Neutrophil (primary cell): ENCODE measurements around the gene GYS1.

Experiments
- H3K27ac ChIP-seq: fragments of 200-600 bp; sonication (generic); 2 replicates; pipeline ENCODE4 v1.5.1; 2016; ENCODE audit warnings: mild to moderate bottlenecking, moderate library complexity
- H3K27me3 ChIP-seq: fragments of 200-600 bp; sonication (generic); 2 replicates; pipeline ENCODE4 v1.6.0; 2016; ENCODE audit warnings: mild to moderate bottlenecking
- H3K36me3 ChIP-seq: fragments of 200-600 bp; sonication (generic); 2 replicates; pipeline ENCODE4 v1.5.1; 2017
- H3K4me1 ChIP-seq, 2 experiments: fragments of 200-600 bp in 1 of 2; sonication (generic) in 1 of 2; 1 replicate in 1 of 2; 2 replicates in 1 of 2; pipeline versions ENCODE4 v1.5.1 to v1.6.1; 2013 to 2016; ENCODE audit warnings: low read depth in 1 of 2, low read length in 1 of 2, mild to moderate bottlenecking in 1 of 2, moderate library complexity in 1 of 2; ENCODE audit not compliant: control insufficient read depth in 1 of 2, insufficient read depth in 1 of 2
- H3K4me3 ChIP-seq, 2 experiments: fragments of 200-600 bp in 1 of 2; sonication (generic) in 1 of 2; 1 replicate in 1 of 2; 2 replicates in 1 of 2; pipeline ENCODE4 v1.5.1; 2013 to 2016; ENCODE audit warnings: low read depth in 1 of 2, low read length in 1 of 2, mild to moderate bottlenecking in 1 of 2, moderate library complexity in 1 of 2
- H3K9me3 ChIP-seq: fragments of 200-600 bp; sonication (generic); 2 replicates; pipeline ENCODE4 v1.5.1; 2016
- CTCF ChIP-seq: fragments of 200-600 bp; sonication (generic); IDR thresholded peaks from 2 replicates; pipeline ENCODE4 v1.5.1; 2016; ENCODE audit warnings: antibody characterized with exemption

Gene GYS1

GRCh38 chr19:48999481-49000325 lies 6.6 kb upstream of the GYS1 start:
- H3K36me3 ChIP-seq: peaks cover 18% of the 10 kb centered on the region
- H3K4me1 ChIP-seq: peaks cover 3 to 7% of the 10 kb centered on the region in 2 experiments
- no peaks in the 10 kb centered on the region for H3K9me3 ChIP-seq
- H3K27ac ChIP-seq: no peak overlapping the region
- no peak overlapping the region for H3K4me3 ChIP-seq
- peak; percentile 58 for TF ChIP-seq CTCF
- H3K27me3 ChIP-seq: no peaks in the 10 kb centered on the region

- no peaks in the 10 kb centered on the region for H3K27me3 ChIP-seq
- H3K9me3 ChIP-seq: no peaks in the 10 kb centered on the region
- no peak for TF ChIP-seq CTCF
- H3K4me1 ChIP-seq: peaks cover 14 to 18% of the 10 kb centered on the region in 2 experiments
- no peak overlapping the region for H3K27ac ChIP-seq
- peaks cover 2% of the 10 kb centered on the region for H3K36me3 ChIP-seq
- no peak overlapping the region for H3K4me3 ChIP-seq
Measured at GRCh38 chr19:48997972-48998371, 4.9 kb upstream of the GYS1 start.

- TF ChIP-seq CTCF: no peak
- Histone ChIP-seq H3K27me3 (no peaks in the 10 kb centered on the region), H3K27ac (peak overlapping the region; percentile 90), H3K4me1 (peaks cover 39 to 40% of the 10 kb centered on the region in 2 experiments), H3K36me3 (peaks cover 19% of the 10 kb centered on the region), H3K9me3 (no peaks in the 10 kb centered on the region), H3K4me3 (peak overlapping the region; percentile 77 to 81)
Measured at GRCh38 chr19:48994035-48994386, 902 bp upstream of the GYS1 start.

GRCh38 chr19:48992581-48993174 lies 431 bp downstream of the GYS1 start:
- TF ChIP-seq CTCF: no peak
- no peaks in the 10 kb centered on the region for H3K27me3 ChIP-seq
- peak overlapping the region; percentile 90 for H3K27ac ChIP-seq
- H3K36me3 ChIP-seq: peaks cover 32% of the 10 kb centered on the region
- H3K4me1 ChIP-seq: peaks cover 39 to 40% of the 10 kb centered on the region in 2 experiments
- H3K9me3 ChIP-seq: no peaks in the 10 kb centered on the region
- peak overlapping the region; percentile 77 to 81 for H3K4me3 ChIP-seq

- peak overlapping the region; percentile 77 to 81 for H3K4me3 ChIP-seq
- H3K27me3 ChIP-seq: no peaks in the 10 kb centered on the region
- H3K36me3 ChIP-seq: peaks cover 35% of the 10 kb centered on the region
- peaks cover 39 to 40% of the 10 kb centered on the region in 2 experiments for H3K4me1 ChIP-seq
- no peaks in the 10 kb centered on the region for H3K9me3 ChIP-seq
- peak overlapping the region; percentile 90 for H3K27ac ChIP-seq
- TF ChIP-seq CTCF: no peak
Measured at GRCh38 chr19:48991873-48992580, 1.1 kb downstream of the GYS1 start.
